ENCODE data around the gene OR52I1. TPM values are rescaled to one million over a fixed set of nuclear protein-coding genes. Genes with fewer than 3 reads are reported as not detected.

OR52I1 gene
- total RNA-seq, 6 experiments from 2014 or later: not detected

DNA sequence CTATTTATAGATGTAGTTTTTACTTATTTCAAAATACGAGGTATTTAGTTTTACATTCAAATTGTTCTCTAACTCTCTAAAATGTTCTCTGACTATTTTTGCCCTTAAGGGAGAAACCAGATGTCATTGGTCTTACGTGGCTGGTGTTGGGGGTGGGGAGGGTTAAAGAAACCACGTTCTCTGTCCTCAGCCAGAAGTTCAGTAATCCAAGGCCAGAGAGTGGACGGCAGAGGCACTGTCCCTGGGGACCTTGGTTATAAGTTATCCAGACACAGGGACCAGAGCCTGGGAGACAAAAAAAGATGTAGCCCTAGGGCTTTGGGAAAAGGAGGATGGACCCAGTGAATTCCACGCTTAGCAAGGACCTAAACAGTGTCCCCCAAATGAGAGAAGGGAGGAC, 49.2 kb downstream of the OR52I1 start:
- Histone ChIP-seq H3K4me3 (no peak overlapping the region), H3K27ac (no peak overlapping the region), H3K4me1 (no peaks in the 10 kb centered on the region), H3K27me3 (no peaks in the 10 kb centered on the region), H3K36me3 (no peaks in the 10 kb centered on the region), H3K9me3 (no peaks in the 10 kb centered on the region)
- WGBS (ENCODE audit: insufficient coverage, low coverage, low lambda C conversion rate, missing lambda C conversion rate): 20% methylated on average over 5 of the region's 5 CpGs
- ATAC-seq (no peak), DNase-seq (no peak)
- intact Hi-C loops (cut with DNase I): loop anchor here in 1 of 2 donors (5.0 kb wide), 1 partner anchor 354 kb away; no protein-coding TSS in a partner anchor
- TF ChIP-seq POLR2A (IDR thresholded peaks at IDR 0.05) (no peak), CTCF (IDR thresholded peaks at IDR 0.05) (no peak)

DNA sequence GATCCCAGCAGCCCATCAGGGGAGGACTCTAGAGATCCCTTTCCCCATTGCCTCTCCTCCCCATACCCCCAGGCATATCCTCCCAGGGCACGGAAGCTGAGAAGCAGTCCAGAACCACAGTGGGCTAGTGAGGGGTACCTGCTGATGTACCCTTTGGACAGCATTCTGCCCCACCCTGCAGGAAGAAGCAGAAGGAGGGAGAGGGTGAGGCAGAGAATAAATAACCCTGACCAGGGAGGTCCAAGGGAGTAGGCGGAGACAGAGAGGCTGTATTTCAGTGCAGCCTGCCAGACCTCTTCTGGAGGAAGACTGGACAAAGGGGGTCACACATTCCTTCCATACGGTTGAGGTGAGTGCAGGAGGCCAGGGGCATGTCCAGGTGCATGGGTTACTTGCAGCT, 49.8 kb downstream of the OR52I1 start, which contains the start of gene OR51E1:
Gene OR51E1 (plus strand): TSS at position 301 of the 400 bp plus-strand sequence. CDS start 8,545 bp downstream, outside the sequence.
- Histone ChIP-seq H3K4me1 (no peaks in the 10 kb centered on the region), H3K9me3 (no peaks in the 10 kb centered on the region), H3K36me3 (no peaks in the 10 kb centered on the region), H3K27ac (no peak within 1 kb of the TSS), H3K4me3 (no peak within 1 kb of the TSS), H3K27me3 (no peaks in the 10 kb centered on the region)
- TF ChIP-seq POLR2A (IDR thresholded peaks at IDR 0.05) (no peak), CTCF (IDR thresholded peaks at IDR 0.05) (no peak)
- no peak for DNase-seq
- no peak for ATAC-seq
- 56% methylated on average over 3 of the region's 3 CpGs for WGBS (ENCODE audit: insufficient coverage, low coverage, low lambda C conversion rate, missing lambda C conversion rate)
- intact Hi-C loops (cut with DNase I): loop anchor here in 1 of 2 donors (5.0 kb wide), 1 partner anchor 354 kb away; no protein-coding TSS in a partner anchor

- no peak for DNase-seq
- WGBS (ENCODE audit: insufficient coverage, low coverage, low lambda C conversion rate, missing lambda C conversion rate): 39% methylated on average over 3 of the region's 4 CpGs
- Histone ChIP-seq H3K27me3 (no peaks in the 10 kb centered on the region), H3K4me3 (no peak overlapping the region), H3K9me3 (no peaks in the 10 kb centered on the region), H3K27ac (no peak overlapping the region), H3K36me3 (no peaks in the 10 kb centered on the region), H3K4me1 (no peaks in the 10 kb centered on the region)
- intact Hi-C loops (cut with DNase I): loop anchor here in 1 of 2 donors (5.0 kb wide), 1 partner anchor 353 kb away; no protein-coding TSS in a partner anchor
- no peak for ATAC-seq
- TF ChIP-seq POLR2A (IDR thresholded peaks at IDR 0.05): no peak
- no peak for TF ChIP-seq CTCF (IDR thresholded peaks at IDR 0.05)
These were observed 50.4 kb downstream of the OR52I1 start for GRCh38 chr11:4644233-4644632.

Other genes with a start within 250 kb of the OR52I1 start
- gene OR52B4, start 225.7 kb upstream of the OR52I1 start, total RNA-seq: not detected
- 10 to 100 TPM in 4 of 6 experiments, 1 to 10 TPM in 2; 5.8 to 19.4 (median 10.4) TPM for gene TRIM21, start 200.3 kb upstream of the OR52I1 start, total RNA-seq
- gene OR52K2, start 144.7 kb upstream of the OR52I1 start, total RNA-seq: not detected
- under 1 TPM in 1 of 6 experiments, not detected in 5; 0.07 TPM for gene OR52K1, start 111.4 kb upstream of the OR52I1 start, total RNA-seq
- not detected for gene OR52M1, start 48.8 kb upstream of the OR52I1 start, total RNA-seq
- gene OR52I2, start 12.3 kb upstream of the OR52I1 start, total RNA-seq: not detected
- 1 to 10 TPM; 3.3 to 8.6 (median 5.8) TPM for gene TRIM68, start 14.2 kb downstream of the OR52I1 start, total RNA-seq
- not detected for gene OR51D1, start 43.4 kb downstream of the OR52I1 start, total RNA-seq
- gene OR51E1, start 49.9 kb downstream of the OR52I1 start, total RNA-seq: not detected
- not detected for gene OR51E2, start 103.8 kb downstream of the OR52I1 start, total RNA-seq
- not detected for gene MMP26, start 110.7 kb downstream of the OR52I1 start, total RNA-seq
- gene OR51F1, start 175.9 kb downstream of the OR52I1 start, total RNA-seq: not detected
- gene OR52R1, start 210.3 kb downstream of the OR52I1 start, total RNA-seq: not detected
- not detected for gene OR51F2, start 227.3 kb downstream of the OR52I1 start, total RNA-seq